GM13976 (cell line): ENCODE results near the gene BFAR.
"Not testable (repeated sequence)": the region's sequence is repeated elsewhere in the genome, so short reads cannot be mapped to it uniquely, and the experiment has no call there.

ENCODE experiments used
- DNase-seq: peaks from one replicate; pipeline ENCODE4 v3.0.0; 2012; ENCODE audit warnings: low spot score
- in situ Hi-C: fragments of 300-500 bp; cut with MboI; formaldehyde crosslinking; loops from one replicate; pipeline ENCODE4 v1.12.0; 2022; ENCODE audit warnings: low sequenced_read_pairs, mixed read lengths, inconsistent platforms; ENCODE audit not compliant: unreplicated experiment
- TF ChIP-seq, protein P1 (sequence below): IDR thresholded peaks from 2 replicates; pipeline ENCODE4 v1.5.1; 2012; ENCODE audit warnings: borderline replicate concordance, mild to moderate bottlenecking; ENCODE audit not compliant: insufficient read depth; ENCODE audit errors: extremely low read depth, missing control alignments, control extremely low read depth

BFAR gene

DNA sequence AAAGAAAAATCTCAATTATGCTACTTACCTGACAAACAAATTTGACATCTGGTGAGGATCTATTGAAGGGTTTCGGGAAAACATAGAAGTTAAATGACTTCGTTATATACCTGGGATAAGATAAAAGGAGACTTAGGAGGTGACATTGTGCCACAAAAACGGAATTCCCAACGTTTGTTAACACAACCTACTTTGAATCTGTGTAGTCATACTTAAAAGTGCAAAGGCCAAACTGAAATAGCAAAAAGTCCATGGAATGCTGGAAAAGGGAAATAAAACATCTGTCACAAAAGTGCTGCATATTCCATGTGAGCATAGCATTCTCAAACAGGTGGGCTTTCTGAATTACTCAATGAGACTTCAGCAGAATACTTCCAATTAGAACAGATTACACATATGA lies 5.7 kb upstream of the BFAR start:
- DNase-seq, result no peak
- in situ Hi-C loops, result no loop called here
- TF ChIP-seq, protein P1, sequence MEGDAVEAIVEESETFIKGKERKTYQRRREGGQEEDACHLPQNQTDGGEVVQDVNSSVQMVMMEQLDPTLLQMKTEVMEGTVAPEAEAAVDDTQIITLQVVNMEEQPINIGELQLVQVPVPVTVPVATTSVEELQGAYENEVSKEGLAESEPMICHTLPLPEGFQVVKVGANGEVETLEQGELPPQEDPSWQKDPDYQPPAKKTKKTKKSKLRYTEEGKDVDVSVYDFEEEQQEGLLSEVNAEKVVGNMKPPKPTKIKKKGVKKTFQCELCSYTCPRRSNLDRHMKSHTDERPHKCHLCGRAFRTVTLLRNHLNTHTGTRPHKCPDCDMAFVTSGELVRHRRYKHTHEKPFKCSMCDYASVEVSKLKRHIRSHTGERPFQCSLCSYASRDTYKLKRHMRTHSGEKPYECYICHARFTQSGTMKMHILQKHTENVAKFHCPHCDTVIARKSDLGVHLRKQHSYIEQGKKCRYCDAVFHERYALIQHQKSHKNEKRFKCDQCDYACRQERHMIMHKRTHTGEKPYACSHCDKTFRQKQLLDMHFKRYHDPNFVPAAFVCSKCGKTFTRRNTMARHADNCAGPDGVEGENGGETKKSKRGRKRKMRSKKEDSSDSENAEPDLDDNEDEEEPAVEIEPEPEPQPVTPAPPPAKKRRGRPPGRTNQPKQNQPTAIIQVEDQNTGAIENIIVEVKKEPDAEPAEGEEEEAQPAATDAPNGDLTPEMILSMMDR, result no peak

DNA sequence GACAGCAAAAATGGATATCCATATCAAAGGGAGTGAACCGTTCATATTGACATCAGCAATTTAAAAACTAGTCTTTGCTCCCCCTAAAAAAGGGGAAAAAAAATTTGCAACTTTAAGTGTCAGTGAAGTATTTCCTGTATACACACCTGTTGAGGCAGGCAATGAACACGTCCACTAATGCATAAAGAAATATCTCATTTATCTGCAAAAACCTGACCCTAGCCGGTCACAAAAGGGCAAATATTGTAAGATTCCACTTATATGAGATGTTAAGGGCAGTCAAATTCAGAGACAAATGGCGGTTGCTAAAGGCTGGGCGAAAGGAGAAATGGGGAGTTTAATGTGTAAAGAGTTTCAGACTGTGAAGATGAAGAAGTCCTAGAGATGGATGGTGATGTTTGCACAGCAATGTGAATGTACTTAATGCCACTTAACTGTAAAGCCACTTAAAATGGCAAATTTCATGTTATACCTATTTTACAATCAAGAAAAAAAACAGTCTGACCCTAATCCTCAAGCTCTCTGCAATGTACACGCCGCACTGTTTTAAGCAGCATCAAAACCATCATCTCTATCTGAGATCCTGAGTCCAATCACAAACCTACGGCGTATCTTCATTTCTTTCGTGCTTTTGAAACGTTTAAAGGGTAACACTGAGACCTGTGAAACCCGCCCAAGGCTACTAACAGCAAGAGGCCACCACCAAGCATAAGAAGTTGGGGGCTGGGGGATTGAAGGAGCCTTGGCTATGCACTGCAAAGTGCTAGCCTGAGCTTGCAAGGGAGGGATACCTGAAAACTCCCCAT lies 3.7 kb upstream of the BFAR start:
- TF ChIP-seq, protein P1, result no peak
- in situ Hi-C loops, result no loop called here
- DNase-seq, result no peak

DNA sequence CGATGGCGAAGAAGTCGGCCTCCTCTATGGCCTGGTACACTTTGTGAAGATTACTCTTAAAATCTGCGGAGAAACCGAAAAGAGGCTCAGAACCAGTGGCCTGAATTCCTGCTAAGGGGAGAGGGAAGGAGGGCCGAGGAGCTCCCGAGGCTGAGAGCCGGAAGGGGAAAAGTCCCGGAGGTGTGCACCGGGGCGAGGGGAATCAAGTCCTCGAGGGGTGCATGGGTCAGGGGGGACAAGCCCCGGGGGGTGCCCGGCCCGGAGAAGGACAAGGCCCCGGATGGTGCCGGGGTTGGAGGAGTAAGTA lies 3.2 kb upstream of the BFAR start:
- no peak for DNase-seq
- TF ChIP-seq, protein P1, result no peak
- in situ Hi-C loops, result no loop called here

DNA sequence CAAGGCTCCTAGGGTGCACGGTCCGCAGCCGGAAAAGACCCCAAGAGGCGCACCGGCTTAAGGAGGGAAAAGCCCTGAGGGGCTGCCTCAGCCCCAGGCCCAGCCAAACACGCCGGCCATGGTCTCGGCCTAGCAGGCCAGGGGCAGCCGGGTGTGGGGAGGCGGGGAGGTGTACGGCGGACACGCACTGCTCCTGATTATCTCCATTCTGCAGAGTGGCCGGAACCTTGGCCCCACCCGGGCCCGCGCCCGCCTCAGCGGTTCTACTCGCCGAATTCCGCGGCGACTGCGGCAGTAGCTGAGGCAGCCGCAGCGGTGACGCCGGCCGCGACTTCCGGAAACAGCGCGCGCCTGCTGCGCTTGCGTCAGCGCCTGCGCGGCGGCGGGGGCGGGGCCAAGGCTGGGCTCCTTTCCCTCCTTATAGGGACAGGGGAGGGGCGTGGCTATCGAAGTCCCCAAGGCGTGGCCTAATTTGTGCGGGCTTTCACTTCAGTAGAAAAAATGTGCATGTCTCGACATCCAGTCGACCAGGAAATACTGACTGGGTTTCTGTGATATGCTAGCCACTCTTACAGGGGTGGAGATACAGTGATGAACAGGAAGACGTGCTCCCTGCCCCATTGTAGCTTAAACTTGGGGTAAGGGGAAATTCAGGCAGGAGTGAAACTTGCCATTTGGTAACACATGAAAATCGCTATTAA lies 2.7 kb upstream of the BFAR start, which contains the start of gene PARN:
TSS of gene PARN (minus strand) at position 342 of the 701 bp plus-strand sequence. CDS start at position 207, 135 bp downstream.
- in situ Hi-C loops, result no loop called here
- DNase-seq, result peak; percentile 99
- TF ChIP-seq, protein P1, result no peak

DNA sequence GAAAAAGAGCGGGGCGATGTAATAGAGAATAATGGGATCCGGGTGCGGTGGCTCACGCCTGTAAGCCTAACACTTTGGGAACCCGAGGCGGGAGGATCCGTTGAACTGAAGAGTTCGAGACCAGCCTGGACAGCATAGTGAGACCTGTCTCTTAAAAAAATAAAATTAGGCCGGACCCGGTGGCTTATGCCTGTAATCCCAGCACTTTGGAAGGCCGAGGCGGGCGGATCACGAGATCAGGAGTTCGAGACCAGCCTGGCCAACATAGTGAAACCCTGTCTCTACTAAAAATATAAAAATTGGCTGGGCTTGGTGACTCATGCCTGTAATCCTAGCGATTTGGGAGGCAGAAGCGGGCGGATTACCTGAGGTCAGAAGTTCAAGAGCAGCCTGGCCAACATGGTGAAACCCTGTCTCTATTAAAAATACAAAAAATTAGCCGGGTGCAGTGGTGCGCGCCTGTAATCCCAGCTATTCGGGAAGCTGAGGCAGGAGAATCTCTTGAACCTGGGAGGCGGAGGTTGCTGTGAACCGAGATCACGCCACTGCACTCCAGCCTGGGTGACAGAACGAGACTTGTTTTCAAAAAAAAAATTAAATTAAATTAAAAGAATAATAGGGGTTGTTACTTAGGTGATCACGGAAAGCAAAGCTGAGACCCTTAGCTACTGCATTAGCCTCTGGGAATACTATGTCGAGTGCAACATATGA lies 2.0 kb upstream of the BFAR start:
- DNase-seq, in situ Hi-C loops: not testable (repeated sequence)

DNA sequence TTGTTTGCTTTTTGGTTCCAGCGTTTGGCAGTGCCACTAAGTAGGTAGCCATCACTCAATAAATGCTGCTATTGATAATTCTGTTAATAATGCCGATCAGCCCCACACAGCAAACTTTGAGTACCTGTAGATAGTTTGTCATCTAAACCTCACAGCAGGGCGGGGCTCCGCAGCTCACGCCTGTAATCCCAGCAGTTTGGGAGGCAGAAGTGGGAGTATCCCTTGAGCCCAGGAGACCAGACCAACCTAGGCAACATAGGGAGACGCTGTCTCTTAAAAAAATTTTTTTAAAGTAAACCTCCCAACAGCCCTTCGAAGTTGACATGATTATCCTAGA lies 1.6 kb downstream of the BFAR start:
- no peak for DNase-seq
- TF ChIP-seq, protein P1, result no peak
- in situ Hi-C loops, result no loop called here

DNA sequence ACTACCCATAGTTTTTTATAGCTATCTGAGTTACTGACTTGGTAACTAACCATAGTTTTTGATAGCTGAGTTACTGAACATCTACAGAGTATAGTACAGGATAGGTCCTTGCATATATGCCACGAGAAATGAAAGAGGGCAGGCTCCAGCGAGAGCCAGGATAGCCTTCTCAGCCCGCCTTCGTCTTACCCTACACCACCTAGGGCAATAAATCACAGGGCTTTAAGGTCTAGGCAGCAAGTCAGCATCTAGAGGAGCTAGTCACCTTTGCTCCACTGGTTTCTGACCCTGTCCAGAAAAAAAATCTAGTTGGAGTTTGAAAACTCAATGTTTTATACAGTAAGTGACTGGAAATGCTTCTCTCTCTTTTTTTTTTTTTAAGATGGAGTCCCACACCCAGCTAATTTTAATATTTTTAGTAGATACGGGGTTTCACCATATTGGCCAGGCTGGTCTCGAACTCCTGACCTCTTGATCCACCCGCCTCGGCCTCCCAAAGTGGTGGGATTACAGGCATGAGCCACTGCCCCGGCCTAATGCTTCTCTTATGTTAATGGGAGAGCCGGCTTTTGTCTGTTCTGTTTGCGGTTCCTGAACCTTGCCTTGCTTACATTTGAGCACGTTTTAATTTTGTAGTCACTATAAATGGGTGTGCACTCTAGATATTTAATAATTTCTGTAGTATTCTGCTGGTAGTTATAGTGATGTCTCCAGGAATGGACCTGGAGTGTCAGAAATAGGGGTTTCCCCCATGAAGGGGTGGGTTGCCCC lies 2.8 kb downstream of the BFAR start:
- in situ Hi-C loops, result no loop called here
- TF ChIP-seq, protein P1, result no peak
- DNase-seq, result no peak

DNA sequence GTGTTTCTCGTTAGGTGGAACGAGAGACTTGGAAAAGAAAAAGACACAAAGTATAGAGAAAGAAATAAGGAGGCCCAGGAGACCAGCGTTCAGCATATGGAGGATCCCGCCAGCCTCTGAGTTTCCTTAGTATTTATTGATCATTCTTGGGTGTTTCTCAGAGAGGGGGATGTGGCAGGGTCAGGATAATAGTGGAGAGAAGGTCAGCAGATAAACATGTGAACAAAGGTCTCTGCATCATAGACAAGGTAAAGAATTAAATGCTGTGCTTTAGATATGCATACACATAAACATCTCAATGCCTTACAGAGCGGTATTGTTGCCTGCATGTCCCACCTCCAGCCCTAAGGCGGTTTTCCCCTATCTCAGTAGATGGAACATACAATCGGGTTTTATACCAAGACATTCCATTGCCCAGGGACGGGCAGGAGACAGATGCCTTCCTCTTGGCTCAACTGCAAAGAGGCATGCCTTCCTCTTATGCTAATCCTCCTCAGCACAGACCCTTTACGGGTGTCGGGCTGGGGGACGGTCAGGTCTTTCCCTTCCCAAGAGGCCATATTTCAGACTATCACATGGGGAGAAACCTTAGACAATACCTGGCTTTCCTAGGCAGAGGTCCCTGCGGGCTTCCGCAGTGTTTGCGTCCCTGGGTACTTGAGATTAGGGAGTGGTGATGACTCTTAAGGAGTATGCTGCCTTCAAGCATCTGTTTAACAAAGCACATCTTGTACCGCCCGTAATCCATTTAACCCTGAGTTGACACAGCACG lies 3.6 kb downstream of the BFAR start:
- DNase-seq, in situ Hi-C loops: not testable (repeated sequence)

DNA sequence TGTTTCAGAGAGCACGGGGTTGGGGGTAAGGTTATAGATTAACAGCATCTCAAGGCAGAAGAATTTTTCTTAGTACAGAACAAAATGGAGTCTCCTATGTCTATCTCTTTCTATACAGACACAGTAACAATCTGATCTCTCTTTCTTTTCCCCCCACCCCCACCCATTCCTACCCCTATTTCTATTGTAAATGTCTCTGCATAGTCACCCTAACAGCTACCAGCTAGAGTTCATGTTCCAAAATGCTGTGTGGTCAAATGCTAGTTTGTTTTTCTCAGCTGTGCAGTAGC lies 4.1 kb downstream of the BFAR start:
- in situ Hi-C loops, DNase-seq: not testable (repeated sequence)
